Kidney epithelial cell (primary cell): ENCODE results near the gene NADK2. TPM values are rescaled to one million over a fixed set of nuclear protein-coding genes. Genes with fewer than 3 reads are reported as not detected.

Experiments
- DNase-seq: peaks from one replicate; pipeline ENCODE4 v3.0.0-alpha.2; 2010; ENCODE audit warnings: low read depth
- H3K27me3 ChIP-seq: 2 replicates; pipeline ENCODE4 v1.6.0; 2011; ENCODE audit warnings: low read length; ENCODE audit not compliant: control insufficient read depth, insufficient read depth
- H3K36me3 ChIP-seq: 2 replicates; pipeline ENCODE4 v1.5.1; 2011; ENCODE audit warnings: low read length; ENCODE audit not compliant: control insufficient read depth, insufficient read depth
- H3K4me3 ChIP-seq: 2 replicates; pipeline ENCODE4 v1.5.1; 2011; ENCODE audit warnings: low read depth, mild to moderate bottlenecking, control low read depth, low read length
- CTCF ChIP-seq: IDR thresholded peaks from 2 replicates; pipeline ENCODE4 v1.5.1; 2011; ENCODE audit warnings: mild to moderate bottlenecking, moderate library complexity, low read length, control low read depth, inconsistent platforms; ENCODE audit not compliant: insufficient read depth, poor library complexity, severe bottlenecking
- total RNA-seq: library from RNA; depleted of rRNA; stranded (reverse); fragments of >200 nt; gene quantifications from 2 replicates; pipeline ENCODE4 v1.2.3, GENCODE V29; 2015

The NADK2 gene
- total RNA-seq, 1 donor from 2014 or later, result 12.2 TPM

- DNase-seq, result no peak
- no peak for TF ChIP-seq CTCF
- no peaks in the 10 kb centered on the region for H3K27me3 ChIP-seq
- H3K4me3 ChIP-seq, result no peak overlapping the region
- H3K36me3 ChIP-seq, result no peaks in the 10 kb centered on the region
Measured at GRCh38 chr5:36270175-36270574, 28.4 kb upstream of the NADK2 start.

- H3K4me3 ChIP-seq, result no peak overlapping the region
- no peak for DNase-seq
- TF ChIP-seq CTCF, result no peak
- no peaks in the 10 kb centered on the region for H3K36me3 ChIP-seq
- H3K27me3 ChIP-seq, result no peaks in the 10 kb centered on the region
Measured at GRCh38 chr5:36269478-36269877, 27.8 kb upstream of the NADK2 start.

- Histone ChIP-seq H3K27me3 (no peaks in the 10 kb centered on the region), H3K36me3 (no peaks in the 10 kb centered on the region), H3K4me3 (no peak overlapping the region)
- no peak for DNase-seq
- TF ChIP-seq CTCF, result no peak
Measured at GRCh38 chr5:36267905-36268304, 26.2 kb upstream of the NADK2 start.

- DNase-seq, result no peak
- no peak for TF ChIP-seq CTCF
- no peak overlapping the region for H3K4me3 ChIP-seq
- no peaks in the 10 kb centered on the region for H3K27me3 ChIP-seq
- H3K36me3 ChIP-seq, result no peaks in the 10 kb centered on the region
Measured at GRCh38 chr5:36264202-36264760, 22.6 kb upstream of the NADK2 start.

- no peak overlapping the region for H3K4me3 ChIP-seq
- DNase-seq, result no peak
- H3K36me3 ChIP-seq, result no peaks in the 10 kb centered on the region
- no peak for TF ChIP-seq CTCF
- H3K27me3 ChIP-seq, result no peaks in the 10 kb centered on the region
Measured at GRCh38 chr5:36261186-36261585, 19.5 kb upstream of the NADK2 start.

GRCh38 chr5:36253575-36253974, 11.8 kb upstream of the NADK2 start:
- Histone ChIP-seq H3K36me3 (no peaks in the 10 kb centered on the region), H3K4me3 (no peak overlapping the region), H3K27me3 (no peaks in the 10 kb centered on the region)
- DNase-seq, result no peak
- TF ChIP-seq CTCF, result no peak
